Ovary (tissue), 3 donors: ENCODE measurements around the gene KDM4C.

Experiments used
- CTCF ChIP-seq, 3 donors: fragments of 450-650 bp in 2 of 3; fragments of 200-600 bp in 1 of 3; IDR thresholded peaks; one replicate each; pipeline versions ENCODE4 v1.5.1 to v1.8.0; 2016 to 2022; ENCODE audit warnings: antibody characterized with exemption in 3 of 3, mild to moderate bottlenecking in 1 of 3
- POLR2A ChIP-seq: fragments of 450-650 bp; IDR thresholded peaks from one replicate; pipeline ENCODE4 v1.6.1; 2017; ENCODE audit warnings: antibody characterized with exemption, mild to moderate bottlenecking, moderate library complexity
- donor health status: DM: no; HTN: no; CAD: no.

GRCh38 chr9:6845128-6845826 lies 87.5 kb downstream of the KDM4C start:
- TF ChIP-seq CTCF (IDR thresholded peaks at IDR 0.05) (no peak), POLR2A (no peak)
